Endometrial microvascular endothelial cells (primary cell): ENCODE measurements around the gene CLPX. TPM values are rescaled to one million over a fixed set of nuclear protein-coding genes. Genes with fewer than 3 reads are reported as not detected.
"Not testable (repeated sequence)": the region's sequence is repeated elsewhere in the genome, so short reads cannot be mapped to it uniquely, and the experiment has no call there.

Experiments used
- in situ Hi-C: cut with HindIII; loops from 2 replicates; pipeline ENCODE4 v1.10.0; 2017; ENCODE audit warnings: low sequenced_read_pairs, low pct_unique_long_range_greater_than_20kb; ENCODE audit errors: inconsistent ontology term
- total RNA-seq: library from RNA; depleted of rRNA; stranded (reverse); fragments of >200 nt; gene quantifications from one replicate; pipeline ENCODE4 v1.2.3, GENCODE V29; 2015; ENCODE audit errors: inconsistent ontology term

CLPX gene
- total RNA-seq = 38.0 TPM

DNA sequence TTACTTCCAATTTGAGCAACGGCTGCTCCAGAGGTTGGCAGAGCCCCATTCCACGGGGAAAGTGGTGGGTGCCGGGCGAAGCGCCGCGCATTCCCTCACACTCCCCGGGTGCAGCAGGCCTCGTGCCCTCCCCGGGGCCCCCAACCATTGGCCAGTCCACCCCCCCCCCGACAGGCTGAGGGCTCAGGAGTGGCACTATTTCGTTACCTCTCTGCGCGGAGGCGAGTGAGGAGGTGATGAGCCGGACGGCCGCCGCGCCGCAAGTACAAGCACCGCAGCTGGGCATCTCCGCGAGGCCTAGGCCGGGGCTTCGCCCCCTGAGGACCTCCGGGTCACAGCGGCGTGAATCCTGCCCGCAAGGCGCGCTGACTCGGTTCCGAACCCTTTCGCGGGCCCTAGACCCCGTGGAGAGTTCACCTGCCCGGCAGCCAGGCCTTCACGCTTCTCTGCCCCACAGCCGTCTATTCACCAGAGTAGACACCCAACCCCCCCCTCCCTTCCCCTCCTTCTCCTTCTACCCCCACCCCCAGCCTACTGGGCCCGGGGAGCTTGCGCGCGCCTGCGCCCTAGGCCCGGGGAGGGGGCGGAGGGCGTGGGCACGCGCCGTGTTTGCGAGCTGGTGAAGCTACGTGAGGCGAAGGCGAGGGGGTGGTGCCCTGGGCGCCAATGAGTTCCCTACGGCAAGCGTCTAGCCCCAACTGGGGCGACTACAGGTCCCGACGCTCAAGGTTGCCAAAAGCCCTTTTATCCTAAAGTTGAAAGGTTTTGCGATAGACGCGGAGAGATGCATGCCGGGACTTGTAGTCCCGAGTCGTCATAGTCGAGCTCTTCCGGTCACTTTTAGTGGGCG is at the start of gene CLPX:
TSS of gene CLPX (minus strand) at position 475 of the 850 bp plus-strand sequence. CDS start at position 286, 189 bp downstream.
- in situ Hi-C loops = no loop called here

DNA sequence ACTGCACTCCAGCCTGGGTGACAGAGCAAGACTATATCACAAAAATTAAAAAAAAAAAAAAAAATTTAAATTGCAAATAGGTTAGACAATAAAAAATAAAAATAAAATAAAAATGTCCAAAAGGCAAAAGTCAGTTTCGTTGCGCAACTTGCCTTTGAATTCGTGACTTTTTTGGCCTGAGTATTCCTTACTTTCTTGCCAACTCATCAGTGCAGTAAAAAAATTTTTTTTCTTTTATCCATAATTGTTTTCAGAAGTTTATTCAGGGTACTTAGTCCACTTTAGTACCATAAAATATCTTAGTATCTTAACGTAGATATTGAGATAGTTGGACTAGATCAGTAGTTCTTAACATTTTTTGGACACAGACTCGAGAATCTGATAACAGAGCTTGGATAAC is 48.6 kb upstream of the CLPX start:
- in situ Hi-C loops = no loop called here

DNA sequence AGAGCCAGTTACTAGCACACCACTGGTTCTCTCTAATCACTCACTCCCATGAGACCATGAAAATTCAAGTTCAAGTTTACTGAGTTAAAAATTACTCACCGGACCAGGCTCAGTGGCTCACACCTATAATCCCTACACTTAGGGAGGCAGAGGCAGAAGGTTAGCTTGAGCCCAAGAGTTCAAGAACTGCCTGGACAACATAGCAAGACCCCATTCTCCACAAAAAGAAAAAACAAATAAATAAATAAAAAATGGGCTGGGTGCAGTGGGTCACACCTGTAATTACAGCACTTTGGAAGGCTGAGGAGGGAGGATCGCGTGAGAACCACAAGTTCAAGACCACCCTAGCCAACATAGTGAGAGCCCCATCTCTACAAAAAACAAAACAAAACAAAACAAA is 47.4 kb upstream of the CLPX start:
- in situ Hi-C loops = no loop called here

DNA sequence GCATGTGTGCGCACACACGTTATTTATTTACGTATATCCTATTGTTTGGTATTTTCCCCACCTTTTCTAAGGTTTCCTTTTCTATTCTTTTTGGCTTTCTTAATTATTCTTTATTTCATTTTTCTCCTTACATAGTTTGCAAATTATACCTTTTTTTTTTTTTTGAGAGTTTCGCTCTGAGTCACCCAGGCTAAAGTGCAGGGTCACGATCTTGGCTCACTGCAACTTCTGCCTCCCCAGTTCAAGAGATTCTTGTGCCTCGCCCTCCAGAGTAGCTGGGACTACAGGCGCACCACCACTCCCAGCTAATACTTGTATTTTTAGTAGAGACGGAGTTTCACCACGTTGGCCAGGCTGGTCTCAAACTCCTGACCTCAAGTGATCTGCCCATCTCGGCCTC is 46.2 kb upstream of the CLPX start:
- in situ Hi-C loops = no loop called here

DNA sequence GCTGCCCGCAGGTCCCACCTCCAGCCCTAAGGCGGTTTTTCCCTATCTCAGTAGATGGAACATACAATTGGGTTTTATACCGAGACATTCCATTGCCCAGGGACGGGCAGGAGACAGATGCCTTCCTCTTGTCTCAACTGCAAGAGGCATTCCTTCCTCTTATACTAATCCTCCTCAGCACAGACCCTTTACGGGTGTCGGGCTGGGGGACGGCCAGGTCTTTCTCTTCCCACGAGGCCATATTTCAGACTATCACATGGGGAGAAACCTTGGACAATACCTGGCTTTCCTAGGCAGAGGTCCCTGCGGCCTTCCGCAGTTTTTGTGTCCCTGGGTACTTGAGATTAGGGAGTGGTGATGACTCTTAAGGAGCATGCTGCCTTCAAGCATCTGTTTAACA is 41.8 kb upstream of the CLPX start:
- in situ Hi-C loops = not testable (repeated sequence)

DNA sequence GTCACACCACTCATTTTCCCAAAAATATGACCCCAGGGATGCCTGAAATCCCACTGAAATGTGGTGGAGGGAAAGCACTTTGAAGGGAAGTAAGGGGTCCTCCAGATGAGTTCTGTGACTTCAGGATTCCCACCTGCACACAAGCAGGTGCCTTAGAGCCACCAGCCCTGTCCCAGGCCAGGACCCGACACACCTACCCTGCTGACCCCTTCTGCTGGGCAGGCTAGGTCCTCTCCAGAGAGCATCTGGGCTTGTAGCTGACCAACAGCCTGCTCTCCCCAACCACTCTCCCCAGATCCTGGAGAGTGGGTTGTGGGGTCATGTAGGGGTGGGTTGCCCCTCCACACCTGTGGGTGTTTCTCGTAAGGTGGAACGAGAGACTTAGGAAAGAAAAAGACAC is 41.1 kb upstream of the CLPX start:
- in situ Hi-C loops = no loop called here

DNA sequence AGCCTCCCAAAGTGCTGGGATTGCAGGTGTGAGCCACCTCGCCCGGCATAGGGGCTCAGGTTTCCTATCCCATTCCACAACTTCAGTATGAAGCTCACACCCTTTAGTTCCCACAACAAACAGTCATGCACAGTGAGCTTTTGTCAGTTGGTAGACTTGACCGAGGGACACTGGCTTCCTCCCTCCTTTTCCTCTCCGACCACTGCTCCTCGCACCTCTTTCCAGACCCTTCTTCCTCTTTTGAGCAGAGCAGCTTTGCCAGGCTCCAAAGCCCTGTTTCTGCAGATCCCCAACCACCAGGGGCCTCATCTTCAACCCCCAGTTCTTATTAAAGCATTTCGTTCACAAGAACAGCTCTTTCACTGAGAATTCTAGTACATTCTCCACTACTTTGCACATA is 38.9 kb upstream of the CLPX start:
- in situ Hi-C loops = no loop called here

DNA sequence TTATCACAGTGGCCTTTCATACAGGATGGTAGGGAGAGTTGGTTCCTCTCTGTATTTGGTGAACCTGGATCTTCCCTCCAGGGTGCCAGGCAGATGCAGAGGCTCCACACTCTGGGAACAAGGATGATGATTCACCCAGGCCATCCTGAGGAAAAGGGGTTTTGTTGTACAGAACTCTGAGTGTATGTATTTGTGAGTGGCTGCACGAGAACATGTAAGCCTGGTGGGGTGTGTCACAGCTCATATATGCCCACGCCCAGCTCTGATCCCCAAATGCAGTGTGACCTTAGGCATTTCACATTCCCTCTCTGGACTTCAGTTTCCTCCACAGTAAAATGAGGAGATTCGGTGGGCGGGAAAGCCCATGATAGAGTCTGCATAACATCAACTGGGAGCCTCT is 37.7 kb upstream of the CLPX start:
- in situ Hi-C loops = no loop called here

DNA sequence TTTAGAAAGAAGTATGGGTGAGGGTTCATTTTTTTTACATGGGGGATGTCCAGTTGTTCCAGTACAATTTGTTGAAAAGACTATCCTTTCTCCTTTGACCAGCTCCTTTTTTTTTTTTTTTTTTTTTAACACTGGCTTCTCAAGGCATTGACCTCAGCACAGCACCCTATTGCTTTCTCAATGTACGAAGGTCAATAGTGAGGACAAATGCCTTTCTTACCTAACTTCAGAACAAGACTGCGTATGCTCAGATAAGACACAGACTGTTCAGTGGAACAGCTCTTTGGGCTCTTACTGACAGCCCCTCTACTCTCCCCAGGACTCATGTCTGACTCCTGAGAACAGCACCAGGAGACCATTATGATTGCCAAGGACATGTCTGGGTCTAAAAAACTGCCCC is 36.6 kb upstream of the CLPX start:
- in situ Hi-C loops = no loop called here

DNA sequence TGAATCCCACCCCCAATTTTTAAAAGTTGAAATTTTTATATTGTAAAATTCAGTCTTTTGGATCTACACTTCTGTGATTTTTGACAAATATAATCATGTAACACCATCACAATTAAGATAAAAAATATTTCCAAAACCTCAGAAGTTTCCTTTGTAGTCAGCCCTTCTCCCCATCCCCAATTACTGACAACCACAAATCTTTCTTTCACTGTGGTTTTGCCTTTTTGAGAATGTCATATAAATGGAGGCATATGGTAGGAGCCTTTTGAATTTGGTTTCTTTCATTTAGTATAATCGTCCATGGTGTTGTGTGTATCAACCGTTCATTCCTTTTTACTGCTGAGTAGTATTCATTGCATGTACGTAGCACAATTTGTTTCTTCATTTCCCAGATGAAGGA is 34.0 kb upstream of the CLPX start:
- in situ Hi-C loops = no loop called here

DNA sequence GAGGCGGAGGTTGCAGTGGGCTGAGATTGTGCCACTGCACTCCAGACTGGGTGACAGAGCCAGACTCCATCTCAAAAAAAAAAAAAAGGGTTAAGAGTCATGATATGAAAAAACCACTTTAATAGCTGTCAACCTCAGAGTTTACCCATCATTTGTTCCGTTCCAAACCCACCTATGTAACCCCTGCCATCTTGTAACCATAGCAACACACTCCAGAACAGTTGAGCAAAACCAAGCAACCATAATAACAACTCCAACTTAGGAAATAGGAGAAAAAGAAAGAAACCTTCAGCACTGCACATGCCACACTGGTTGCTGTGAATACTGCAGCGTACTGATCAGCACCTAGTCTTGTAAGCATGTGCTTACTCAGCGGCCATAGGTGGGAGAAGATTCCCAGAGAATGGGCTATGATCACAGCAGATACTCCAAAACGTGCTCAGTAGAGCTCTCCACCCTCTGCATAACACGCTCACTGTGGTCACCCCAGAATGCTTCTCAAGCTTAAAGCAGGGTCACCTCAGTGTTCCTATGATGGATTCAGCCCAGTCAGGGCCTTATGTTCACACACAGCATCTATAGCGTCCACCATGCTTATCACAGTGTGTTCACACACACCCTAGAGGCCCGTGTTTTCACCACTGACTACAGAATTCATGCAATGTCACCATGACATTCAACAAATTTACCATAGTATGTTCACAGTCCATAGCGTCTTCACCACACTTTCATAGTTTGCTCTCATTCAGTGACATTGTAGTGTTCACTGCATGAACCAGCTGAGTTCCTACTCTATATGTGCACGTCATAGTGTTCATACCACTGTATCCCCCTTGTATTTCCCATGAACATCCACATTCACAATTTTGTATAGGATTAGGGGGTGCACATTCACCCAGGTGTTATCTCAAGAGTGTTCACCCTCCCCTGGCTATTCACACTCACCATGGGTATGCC is 32.7 kb upstream of the CLPX start:
- in situ Hi-C loops = no loop called here

DNA sequence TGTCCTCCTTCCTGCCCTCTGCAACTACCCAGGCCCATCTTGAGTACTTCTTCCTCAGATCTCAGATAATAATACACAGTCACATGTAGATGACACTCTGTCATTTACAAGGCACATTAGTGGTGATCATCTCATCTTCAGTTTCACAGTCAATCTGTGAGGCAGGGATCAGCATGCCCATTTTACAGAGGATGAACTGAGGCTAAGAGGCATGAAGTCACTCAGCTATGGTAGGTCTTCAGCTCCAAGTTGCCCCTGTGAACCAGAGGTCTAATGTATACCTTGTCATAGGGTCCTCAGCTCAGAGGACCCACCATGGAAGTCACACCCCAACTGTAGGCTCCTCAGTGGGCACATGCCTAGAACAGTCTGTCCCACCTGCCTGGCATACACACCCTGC is 30.4 kb upstream of the CLPX start:
- in situ Hi-C loops = no loop called here

DNA sequence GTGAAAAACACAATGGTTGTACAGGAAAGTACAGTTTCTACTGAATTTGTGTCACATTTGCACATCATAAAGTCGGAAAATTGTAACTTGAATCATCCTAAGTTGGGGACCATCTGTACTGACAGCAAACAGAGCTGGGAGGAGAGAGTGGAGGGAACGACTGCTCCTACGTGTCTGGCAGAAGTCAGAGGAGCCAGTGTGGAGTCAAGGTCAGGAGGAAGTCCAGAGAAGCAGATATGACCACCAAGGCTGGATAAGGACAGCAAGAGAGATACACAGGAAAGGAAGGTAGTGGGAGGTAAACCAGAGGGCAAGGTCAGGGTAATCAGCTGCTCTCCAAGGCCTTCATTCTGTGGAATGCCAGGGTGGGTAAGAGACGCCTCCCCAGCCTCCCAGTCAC is 28.9 kb upstream of the CLPX start:
- in situ Hi-C loops = no loop called here

DNA sequence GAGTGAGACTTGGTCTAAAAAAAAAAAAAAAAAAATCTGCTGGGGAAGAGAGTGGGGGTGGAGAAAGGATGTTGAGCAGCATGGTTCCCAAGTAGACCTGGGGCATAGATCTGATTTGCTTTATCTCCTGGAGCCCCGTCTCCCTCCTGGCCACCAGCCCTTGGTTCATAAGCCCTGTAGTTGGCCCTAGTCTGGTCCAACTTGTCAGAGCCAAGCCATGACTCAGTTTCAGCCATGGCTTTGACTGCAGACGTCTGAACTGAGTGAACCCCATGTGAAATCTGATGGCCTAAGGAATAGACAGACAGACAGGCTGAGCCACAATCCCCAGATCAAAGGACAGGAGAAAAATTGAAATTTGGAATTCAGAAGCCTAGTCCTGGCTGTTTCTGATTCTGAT is 28.1 kb upstream of the CLPX start:
- in situ Hi-C loops = no loop called here

DNA sequence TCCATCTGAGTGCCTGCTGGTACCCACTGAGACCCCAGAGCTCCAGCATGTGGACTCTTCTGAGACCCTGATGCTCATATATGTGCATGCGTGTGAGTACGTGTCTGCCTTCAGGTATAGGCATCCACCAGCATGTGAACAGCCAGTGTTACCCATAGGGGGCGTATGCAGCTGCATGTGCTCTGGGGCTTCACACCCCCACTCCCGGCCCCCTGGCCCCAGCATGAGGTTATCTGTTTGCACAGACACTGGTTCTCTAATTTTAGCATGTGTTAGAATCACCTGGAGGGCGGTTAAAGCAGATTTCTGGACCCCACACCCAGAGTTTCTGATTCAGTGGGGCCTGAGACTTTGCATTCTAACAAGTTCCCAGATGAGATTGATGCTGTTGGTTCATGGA is 27.0 kb upstream of the CLPX start:
- in situ Hi-C loops = no loop called here

DNA sequence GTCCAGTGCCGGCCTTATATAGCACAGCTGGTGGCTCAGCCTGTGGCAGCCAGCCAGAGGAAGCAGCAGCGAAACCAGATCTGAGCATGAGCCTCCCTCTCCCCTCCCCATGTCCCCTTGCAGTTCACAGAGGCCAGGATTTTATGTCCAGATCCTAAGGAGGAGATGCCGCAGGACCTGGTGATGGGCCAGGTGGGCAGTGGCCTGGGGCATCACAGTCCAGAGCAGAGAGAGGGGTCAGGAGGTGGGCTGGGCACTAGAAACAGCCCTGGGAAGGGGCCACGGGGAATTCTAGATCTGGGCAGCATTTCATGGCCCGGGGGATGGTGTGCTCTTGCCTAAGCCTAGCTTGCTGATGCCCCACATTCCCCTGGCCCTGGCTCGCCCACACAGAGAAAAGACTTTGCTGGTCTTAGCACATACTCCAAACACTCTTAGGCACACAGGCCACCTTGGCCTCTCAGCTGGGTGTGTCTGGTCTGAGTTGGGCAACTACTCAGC is 26.4 kb upstream of the CLPX start:
- in situ Hi-C loops = no loop called here

DNA sequence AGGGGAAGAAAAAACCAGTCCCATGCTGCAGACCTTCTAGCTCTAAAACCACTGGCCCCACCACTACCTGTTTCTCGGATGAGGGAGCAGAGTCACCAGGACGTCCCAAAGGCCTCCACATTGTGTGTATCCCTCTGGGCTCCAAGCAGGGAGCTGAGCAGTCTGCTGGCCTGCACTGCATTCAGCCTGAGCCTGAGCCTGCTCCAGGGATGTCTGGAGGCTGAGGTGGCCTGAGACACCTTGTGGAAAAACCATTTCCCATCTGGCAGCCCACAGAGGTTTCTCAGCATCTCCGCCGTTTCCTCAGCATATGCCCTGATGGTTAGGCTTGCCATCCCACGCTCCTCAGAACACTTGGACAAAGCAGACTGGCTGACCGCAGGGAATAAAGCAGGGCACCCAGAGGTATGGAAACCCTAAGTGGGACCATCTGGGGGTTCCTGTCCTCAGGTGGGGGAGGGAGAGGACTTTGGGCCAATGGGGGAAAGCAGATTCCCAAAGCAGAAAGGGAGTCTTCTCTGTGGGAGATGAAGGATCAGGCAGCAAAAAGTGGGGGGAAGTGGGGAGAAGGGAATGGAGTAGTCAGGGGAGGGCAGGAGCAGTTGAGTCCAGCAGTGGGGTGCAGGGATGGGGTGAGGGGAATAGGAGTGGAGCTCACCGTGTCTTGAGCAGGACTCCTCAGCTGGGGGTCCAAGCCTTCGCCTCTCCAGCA is 25.8 kb upstream of the CLPX start, which contains the start of gene CILP:
TSS of gene CILP (minus strand) at position 704 of the 712 bp plus-strand sequence. CDS start 1,718 bp downstream, outside the sequence.
- in situ Hi-C loops = no loop called here

DNA sequence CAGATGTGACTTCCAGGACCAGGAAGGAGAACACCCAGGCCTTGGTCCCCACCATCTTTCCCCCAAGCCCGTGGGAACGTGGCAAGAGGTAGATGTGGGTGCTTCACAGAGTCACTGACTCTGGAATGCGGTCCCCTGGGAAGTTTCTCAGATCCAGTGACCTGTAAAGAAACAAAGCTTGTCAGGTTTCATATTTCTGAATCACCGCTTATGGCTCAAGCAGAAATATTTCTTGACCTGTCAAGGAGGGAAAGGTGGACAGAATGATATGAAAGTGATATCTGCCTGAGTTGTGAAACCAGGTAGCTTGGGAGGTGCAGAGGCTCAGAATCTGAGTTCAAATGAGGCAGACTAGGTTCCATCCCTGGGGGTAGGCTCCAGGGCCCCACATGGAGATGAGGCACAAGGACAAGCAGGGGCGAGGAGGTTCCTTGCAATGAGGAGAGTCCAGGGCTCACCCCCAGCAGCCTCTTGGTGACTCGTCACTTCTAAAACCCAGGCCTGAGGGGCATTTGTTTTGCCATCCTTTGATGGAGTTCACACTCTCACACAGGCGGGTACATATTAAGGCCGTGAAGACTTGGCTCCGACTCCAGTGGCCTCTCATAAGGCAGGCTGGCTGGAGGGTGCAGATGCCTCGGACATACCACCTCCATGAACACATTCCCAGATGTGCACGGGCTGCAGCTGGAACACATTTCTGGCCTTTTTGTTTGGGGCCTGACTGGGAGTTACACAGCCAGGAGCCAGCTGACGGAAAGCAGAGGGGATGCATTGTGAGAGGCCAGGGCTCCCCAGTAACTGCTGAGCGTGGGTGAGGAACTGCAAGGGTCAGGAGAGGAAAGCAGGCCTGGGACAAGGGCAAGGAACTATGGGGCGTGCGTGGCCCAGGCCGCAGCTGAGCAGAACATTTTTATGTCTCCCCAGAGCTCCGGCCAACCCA is 24.8 kb upstream of the CLPX start:
- in situ Hi-C loops = no loop called here
